ENCODE measurements around the gene TNXB.
"Not testable (repeated sequence)": the region's sequence is repeated elsewhere in the genome, so short reads cannot be mapped to it uniquely, and the experiment has no call there.

DNA sequence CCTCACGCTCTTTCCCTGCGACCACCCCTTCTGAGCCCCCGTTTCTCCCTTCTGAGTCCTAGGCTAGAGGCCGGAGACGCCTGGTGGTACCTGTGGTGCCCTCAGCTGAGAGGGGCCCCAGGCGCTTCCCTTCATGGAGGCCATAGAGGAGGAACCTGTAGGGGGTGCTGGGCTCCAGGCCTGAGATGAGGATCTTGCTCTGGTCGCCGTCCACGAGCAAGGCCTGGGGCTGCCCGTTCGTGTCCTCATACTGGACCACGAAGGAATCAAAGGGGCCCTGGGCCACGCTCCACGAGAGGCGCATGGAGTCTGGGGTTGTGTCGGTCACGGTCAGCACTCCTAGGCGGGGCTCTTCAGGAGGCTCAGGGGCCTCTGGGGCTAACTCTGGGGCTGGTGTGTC is 64.2 kb downstream of the TNXB start:
- not testable (repeated sequence) for TF ChIP-seq CTCF, POLR2A (IDR thresholded peaks at IDR 0.05)
